ENCODE measurements around the gene ZP1. TPM values are rescaled to one million over a fixed set of nuclear protein-coding genes. Genes with fewer than 3 reads are reported as not detected.
A peak's percentile ranks its signal among the peaks of the same experiment; 100 is the strongest.
"Not testable (repeated sequence)": the region's sequence is repeated elsewhere in the genome, so short reads cannot be mapped to it uniquely, and the experiment has no call there.

Gene ZP1, protein sequence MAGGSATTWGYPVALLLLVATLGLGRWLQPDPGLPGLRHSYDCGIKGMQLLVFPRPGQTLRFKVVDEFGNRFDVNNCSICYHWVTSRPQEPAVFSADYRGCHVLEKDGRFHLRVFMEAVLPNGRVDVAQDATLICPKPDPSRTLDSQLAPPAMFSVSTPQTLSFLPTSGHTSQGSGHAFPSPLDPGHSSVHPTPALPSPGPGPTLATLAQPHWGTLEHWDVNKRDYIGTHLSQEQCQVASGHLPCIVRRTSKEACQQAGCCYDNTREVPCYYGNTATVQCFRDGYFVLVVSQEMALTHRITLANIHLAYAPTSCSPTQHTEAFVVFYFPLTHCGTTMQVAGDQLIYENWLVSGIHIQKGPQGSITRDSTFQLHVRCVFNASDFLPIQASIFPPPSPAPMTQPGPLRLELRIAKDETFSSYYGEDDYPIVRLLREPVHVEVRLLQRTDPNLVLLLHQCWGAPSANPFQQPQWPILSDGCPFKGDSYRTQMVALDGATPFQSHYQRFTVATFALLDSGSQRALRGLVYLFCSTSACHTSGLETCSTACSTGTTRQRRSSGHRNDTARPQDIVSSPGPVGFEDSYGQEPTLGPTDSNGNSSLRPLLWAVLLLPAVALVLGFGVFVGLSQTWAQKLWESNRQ
- total RNA-seq = not detected

DNA sequence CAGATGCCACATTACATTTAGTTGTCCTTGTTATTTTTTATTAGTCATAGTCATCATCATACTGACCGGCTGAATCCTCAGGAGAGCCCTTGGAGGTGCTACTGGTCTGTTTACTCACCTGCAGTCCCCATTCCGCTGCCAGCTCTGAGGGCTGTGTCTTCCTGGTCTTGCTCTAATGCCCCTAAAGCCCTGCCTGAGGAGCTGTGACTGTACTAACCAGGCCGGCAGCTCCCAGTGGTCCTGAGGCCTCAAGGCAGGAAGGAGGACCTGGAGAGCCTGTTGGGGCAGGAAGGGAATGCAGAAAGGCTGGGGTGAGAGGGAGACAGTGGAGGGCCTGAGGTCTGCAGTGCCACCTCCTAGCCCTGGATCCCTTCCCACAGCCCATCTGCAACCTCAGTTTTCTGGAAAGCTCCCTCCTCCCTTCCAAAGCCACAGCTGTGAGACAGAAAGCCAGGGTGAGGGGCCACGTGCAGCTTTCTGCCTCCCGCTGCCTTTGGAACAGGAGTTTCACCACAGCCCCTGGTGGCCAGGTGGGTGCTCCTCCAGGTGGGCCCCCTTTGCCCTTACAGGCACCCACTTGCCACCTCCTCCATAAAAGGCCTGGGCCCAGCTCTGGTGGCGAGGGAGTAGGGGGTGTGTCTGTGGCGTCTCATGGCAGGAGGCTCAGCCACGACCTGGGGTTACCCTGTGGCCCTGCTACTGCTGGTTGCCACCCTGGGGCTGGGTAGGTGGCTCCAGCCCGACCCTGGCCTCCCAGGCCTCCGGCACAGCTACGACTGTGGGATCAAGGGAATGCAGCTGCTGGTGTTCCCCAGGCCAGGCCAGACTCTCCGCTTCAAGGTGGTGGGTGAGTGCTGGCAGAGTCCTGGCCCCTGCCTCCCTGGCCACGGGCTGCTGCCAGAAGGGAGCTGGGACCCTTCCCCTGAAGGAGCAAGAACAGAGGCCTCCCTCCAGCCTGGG, at the start of gene ZP1:
TSS of gene ZP1 (plus strand) at position 632 of the 960 bp plus-strand sequence. CDS start at position 652, 20 bp downstream.
- peak; percentile 34 for ATAC-seq

DNA sequence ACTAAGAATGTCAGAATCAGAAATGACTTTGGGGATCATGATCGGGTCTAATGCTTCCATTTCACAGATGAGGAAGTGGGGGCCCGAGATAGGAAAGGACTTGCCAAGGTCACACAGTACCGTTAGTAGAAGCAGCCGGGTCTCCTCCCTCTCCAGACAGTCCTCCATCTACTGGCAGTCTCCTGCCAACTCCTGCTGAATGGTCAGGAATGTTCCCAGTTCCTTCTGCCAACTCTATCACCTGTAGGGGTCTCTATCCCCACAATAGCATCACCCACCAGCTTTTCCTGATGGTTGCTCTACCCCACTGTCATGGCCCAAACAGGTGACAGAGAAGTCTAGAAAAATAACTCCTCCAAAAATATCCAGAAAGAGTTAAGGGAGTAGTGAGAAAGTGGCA, 49.3 kb upstream of the ZP1 start:
- ATAC-seq = no peak

DNA sequence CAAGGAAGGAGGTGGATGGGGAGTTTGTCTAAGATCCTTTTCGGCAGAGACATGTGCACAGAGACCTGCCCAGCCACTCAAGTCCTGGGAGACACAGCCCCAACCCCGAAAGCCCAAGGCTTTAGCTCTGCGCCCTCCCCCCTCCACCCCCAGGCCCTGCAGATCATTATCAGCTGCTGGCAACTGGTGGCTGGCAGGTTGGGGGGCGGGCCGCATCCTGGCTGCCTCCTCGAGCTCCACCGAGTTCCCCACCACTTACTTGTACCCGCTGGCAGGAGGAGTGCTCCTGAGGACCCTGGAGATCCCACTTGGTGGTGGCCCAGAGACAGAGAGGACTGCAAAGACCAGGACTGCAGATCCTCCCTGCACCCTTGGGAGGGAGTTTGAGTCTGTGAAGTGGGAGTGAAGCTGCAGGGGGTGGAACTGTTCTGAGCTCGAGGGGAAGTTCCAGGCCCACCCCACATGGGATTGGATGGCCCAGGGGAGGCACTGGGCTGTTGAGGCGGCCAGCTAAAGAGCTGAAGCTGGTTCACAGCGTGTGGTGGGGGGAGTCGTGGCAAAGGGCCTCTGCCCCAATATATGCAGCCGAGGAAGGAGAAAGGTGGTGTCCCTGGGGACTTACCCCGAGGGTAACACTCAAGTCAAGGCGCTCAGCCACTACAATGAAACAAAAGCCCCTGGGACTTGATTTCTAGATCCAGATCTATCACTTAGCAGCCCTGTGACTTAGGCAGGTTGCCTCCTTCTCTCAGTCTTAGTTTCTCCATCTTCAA, 45.3 kb upstream of the ZP1 start:
- no peak for ATAC-seq

DNA sequence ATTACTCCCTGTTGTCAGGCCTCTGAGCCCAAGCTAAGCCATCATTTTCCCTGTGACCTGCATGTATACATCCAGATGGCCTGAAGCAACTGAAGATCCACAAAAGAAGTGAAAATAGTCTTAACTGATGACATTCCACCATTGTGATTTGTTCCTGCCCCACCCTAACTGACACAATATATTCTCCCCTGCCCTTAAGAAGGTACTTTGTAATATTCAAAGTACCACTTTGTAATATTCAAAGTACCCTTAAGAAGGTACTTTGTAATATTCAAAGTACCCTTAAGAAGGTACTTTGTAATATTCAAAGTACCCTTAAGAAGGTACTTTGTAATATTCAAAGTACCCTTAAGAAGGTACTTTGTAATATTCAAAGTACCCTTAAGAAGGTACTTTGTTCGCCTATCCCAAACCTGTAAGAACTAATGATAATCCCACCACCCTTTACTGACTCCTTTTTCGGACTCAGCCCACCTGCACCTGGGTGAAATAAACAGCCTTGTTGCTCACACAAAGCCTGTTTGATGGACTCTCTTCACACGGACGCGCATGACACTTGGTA, 43.5 kb upstream of the ZP1 start:
- not testable (repeated sequence) for ATAC-seq

DNA sequence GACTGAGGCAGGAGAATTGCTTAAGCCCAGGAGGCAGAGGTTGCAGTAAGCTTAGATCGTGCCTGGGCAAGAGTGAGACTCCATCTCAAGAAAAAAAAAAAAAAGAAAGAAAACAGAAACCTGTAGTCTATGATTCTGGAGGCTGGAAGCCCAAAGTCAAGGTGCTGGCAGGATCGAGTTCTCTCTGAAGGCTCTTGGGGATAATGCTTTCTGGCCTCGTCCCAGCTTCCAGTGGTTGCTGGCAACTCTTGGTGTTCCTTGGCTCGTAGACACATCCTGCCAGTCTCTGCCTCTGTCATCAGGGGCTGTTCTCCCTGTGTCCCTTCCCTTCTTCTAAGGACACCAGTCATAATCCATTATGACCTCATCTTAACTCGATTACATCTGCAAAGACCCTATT, 42.2 kb upstream of the ZP1 start:
- no peak for ATAC-seq

DNA sequence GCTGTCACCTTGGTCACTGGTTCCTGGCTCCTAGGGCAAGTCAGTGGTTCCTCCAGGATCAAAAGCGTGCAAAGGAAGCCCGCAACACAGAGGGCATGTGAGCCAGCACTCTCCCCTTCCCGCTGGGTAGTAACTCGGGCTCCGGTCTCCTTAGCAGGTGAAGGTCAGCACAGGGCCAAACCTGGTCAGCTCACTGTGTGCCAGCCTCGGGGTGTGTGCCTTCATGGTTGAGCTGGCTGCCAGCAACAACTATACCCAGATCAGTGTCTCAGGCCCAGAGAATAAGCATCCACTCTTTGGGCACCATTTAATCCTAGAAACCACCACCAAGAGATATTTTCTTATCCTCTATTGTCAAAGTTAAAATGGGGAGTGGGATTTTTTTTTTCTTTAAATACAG, 41.6 kb upstream of the ZP1 start:
- ATAC-seq = no peak

DNA sequence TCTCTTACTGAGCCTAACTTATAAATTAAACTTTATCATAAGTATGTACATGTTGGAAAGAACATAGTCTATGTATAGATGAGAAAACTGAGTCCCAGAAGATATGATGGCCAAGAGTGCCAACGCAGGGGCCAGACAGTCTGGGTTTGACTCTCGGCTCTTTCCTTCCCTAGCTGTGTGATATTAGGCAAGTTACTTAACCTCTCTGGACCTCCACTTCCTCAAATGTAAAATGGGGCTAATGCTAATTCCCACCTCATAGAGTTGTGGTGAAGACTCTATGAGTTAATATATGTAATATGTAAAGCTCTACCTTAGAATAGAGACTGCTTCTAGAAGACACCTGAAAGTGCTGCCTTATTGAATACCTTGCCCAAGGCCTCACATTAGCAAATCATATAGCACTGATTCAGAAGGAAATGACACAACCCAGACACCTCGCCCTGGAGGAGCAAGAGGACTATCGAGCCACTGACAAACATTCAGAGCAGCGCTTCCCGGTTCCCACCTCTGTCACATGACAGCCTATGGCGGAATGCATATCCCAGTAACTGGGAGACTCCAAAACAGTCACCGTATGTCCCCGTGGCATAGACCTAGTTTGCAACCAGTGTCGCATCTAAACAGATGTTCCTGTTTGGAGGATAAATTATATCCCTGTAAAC, 36.7 kb upstream of the ZP1 start:
- peak; percentile 73 for ATAC-seq

DNA sequence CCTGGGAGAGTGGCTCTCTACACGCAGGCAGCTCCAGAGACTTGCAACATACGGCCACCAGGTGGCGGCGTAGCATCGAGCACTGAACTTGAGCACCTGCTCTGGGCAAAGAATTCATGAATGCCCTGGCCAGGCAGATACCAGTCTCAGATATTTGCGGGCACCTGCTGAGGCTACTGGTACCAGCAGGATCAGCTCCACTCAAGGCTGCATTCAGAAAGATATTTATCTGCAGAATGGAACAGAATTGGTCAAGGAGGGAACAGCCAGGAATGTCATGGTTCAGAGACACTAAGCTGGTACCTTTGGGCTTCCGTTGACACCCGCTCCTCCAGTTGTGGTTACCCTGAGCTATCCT, 36.2 kb upstream of the ZP1 start:
- peak; percentile 93 for ATAC-seq

DNA sequence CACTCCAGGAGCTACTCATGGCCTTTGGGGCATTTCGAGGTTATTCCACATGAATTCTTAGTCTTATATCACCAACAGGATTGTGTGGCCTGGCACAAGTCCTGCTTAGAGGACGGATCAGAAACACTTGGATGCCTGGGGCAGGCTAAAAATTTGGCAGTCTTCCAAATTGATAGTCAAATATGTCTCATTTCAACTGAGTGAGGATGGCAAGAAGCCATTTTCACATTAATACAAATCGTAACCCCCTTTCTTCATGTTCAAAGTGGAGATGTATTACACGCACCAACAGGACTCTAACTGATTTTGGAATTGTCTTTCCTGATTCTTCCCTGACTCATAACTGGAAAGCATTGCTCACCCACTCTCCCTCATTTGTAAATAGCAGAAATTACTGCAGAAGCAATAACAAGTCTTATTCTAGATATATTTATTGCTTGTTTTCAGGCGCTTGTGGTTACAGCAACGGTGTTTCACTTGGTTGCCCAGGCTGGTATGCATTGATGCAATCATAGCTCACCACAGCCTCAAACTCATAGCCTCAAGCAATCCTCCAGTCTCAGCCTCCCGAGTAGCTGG, 35.8 kb upstream of the ZP1 start:
- no peak for ATAC-seq

DNA sequence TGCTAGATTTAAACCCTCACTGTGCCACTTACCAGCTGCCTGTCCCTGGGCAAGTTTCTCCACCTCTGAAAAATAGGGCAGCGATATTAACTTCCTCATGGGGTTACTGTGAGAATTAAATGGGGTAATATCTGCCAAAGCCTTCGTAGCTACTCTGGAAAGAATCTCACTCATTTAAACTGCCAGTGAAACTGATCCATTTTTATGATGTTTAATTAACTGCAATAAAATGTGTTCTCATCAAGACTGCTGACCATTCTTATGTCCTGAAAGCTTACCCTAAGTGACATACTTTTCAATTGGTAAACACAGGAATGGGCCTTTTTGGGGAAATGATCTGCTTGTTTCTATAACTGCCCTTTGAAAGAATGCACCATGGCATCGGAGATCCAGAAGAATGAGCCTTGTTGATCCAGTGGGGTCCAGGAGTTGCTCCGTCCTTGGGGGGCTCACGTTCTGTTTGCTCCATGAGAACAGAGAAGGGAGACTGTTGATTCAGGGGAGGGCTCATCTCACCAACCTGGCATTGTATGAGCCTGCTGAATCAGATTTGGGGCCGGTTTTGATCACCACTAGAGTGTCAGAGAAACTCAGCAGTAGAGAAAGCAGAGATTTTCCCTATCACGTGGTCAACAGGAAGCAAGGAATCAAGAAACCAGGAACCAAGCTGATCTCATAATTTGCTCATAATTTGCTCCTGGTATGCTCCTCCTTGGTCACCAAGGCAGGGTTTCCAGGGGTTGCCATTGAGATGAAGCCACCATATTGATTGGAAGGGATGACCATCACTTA, 32.4 kb upstream of the ZP1 start:
- ATAC-seq = no peak

DNA sequence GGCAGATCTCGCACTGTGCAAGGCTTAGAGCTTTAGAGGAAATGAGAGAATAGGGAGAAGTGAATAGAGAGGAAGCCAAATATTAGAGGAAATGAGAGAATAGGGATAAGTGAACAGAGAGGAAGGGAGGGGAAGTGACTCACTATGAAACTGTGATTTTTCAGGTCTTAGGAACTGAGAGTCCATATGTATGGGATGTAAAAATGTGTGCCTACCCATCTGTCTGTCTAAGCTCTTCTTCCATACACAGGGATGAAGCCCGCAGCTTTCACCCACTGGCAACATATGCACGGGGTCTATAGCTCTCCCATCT, 31.9 kb upstream of the ZP1 start:
- no peak for ATAC-seq

DNA sequence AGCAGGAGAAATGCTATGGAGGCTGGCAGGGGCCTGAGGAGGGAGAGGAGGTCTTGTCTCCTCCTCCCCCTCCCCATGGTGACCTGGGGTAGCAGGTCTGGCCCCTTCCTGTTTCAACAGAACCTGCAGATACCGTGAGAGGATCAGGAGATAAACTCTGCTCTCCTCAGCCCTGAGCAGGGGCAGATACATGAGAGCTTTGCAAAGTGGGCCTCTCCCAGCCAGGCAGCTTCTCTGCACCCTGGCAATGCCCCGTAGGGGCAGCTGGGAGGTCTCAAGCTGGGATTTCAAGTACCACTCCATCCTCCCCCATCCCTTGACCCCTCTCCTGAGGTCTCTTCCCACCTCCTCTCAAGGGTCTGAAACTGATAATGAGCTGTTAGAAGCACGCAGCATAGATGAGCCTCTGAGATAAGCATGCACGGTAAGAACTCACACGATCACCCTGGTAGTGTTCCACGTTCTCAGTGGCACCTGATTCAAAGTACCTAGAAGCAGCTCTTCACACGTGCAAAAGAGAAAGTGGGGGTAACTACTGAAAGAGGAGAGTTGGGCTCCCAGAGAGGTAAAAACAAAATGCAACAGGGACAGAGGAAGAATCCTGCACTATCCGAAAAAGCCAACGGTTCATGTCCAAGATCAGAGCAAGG, 30.4 kb upstream of the ZP1 start:
- ATAC-seq = no peak

DNA sequence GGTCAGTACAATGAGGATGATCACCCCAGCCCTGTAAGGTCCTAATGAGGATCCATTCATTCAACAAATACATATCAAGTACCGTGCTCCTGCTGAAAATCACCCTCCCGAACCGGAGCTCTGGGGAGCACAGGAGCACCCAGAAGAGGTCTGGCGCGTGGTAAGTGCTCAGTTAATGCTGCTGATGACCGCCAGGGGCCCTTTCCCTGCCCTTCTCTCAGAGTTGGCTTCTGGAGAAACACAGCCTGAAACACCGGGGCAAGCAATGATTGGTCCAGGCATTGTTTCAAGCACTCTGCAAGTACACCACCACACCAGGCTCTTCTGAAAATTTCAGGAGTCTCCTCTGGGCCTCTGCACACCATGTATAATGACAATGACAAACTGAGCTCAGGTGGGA, 29.2 kb upstream of the ZP1 start:
- no peak for ATAC-seq

DNA sequence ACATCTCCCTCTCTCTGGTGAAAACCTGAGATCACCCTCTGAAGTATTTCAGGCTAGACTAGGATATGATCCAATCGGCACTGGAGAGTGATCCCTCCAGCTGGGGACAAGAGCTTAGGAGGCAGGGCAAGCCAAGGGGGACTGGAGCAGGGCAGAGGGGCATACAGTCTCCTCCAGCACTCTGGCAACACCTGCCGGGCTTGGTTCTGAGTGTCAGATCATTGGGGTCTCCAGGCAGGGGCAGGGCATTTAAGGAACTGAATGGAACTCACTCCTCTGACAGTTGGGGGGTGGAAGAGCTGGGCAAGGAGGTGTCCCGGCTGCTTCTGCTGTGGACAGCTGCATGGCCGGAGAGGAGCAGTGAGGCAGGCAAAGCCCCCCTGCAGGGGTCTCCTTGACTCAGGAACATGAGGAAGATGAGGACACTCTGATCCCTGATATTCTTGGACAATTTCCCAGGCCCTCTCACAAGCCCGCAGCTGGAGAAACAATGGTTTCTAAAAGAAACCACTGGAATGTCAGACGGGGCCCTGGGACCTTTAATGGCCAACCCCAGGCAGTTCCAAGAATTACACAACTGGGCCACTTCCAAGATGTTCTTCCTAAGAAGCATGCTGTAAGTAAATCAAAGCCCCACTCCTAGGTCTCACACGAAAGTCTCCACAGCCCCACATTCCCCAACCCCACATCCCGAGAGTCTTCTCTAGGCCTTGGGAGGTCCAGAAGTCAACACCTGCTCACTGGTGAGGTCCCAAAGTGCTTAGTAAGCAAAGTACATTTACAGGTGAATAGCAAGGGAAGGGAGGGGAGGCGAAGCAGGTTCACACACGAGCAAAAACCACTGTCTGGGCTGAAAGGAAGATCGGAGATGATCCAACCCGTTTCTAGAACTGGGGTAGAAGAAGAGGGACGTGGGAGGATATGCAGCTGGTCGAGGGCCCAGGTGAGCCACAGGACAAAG, 26.6 kb upstream of the ZP1 start:
- no peak for ATAC-seq

DNA sequence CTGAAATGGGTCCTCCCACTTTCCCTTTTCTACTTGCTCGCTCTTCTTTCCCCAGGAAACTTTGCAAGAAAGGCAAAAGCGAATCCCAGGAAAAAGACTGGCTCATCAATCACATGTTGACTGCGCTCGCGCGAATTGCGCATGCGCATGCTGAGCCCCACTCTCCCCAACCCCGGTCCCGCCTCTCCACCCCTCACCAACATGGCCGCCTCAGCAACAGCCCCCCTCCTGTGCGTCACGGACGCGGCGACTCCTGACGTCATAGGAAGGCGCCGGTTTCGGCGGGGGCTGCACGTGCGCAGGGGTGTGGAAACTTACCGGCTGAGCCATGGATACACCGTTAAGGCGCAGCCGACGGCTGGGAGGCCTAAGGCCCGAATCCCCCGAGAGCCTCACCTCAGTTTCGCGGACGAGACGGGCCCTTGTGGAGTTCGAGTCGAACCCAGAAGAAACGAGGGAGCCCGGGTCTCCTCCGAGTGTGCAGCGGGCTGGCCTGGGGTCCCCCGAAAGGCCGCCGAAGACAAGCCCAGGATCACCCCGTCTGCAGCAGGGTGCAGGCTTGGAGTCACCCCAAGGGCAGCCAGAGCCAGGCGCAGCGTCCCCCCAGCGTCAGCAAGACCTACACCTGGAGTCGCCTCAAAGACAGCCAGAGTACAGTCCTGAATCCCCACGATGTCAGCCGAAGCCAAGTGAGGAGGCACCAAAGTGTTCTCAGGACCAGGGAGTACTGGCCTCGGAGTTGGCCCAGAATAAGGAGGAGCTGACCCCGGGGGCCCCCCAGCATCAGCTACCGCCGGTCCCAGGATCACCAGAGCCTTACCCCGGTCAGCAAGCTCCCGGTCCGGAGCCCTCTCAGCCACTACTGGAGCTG, 25.3 kb upstream of the ZP1 start, which contains the start of gene CCDC86:
TSS of gene CCDC86 (plus strand) at position 317 of the 871 bp plus-strand sequence. CDS start at position 329, 12 bp downstream.
- ATAC-seq = peak; percentile 96

DNA sequence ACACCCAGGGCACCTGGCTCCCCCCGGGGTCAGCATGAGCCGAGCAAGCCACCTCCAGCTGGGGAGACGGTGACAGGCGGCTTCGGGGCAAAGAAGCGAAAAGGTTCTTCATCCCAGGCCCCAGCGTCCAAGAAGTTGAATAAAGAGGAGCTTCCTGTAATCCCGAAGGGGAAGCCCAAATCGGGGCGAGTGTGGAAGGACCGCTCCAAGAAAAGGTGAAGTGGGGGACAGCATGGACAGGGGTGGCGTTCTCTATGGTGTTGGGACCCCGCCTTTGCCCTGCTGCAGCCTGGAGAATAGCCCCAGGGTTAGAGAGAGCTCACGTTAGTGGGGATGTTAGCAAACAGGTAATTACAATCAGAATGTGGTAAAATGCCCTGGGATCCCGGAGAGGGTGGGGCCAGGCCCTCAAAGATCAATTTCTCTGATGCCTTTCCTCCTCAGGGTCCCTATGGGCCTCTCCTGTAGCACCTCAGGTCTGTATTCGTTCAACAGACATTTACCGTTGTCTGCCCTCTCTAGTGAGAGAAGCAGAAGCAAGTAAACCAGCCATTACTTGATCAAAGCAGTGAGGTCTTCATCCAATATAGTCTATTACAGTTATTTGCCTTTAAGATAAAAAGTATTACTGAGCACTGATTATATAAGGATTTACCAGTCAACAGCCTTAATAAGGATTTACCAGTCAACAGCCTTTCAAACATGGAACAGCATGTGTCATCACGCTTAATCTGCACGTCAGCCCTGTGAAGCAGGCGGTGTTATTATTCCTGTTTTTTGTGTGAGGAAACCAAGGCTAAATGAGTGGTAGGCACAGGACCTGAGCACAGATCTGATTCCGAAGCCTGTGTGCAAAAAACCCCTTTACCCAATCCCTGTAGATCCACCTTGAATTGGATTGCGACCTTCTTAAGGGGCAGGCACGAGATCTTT, 24.4 kb upstream of the ZP1 start:
- ATAC-seq = peak; percentile 51
